Smooth muscle cell (in vitro differentiated cells): ENCODE data around the gene RFX2. TPM values are rescaled to one million over a fixed set of nuclear protein-coding genes. Genes with fewer than 3 reads are reported as not detected.
"Not testable (repeated sequence)": the region's sequence is repeated elsewhere in the genome, so short reads cannot be mapped to it uniquely, and the experiment has no call there.

ENCODE experiments used
- DNase-seq: peaks from one replicate; lab custom pipeline; 2025; ENCODE audit not compliant: unreplicated experiment; lab: John Stamatoyannopoulos, UW
- H2AFZ ChIP-seq: fragments of 200-600 bp; sonication (generic); 2 replicates; pipeline ENCODE4 v1.6.0; 2016; ENCODE audit warnings: antibody characterized with exemption, low read depth, mild to moderate bottlenecking
- H3F3A ChIP-seq: fragments of 200-600 bp; sonication (generic); 2 replicates; pipeline ENCODE4 v1.6.0; 2017; ENCODE audit warnings: antibody characterized with exemption, low read depth
- H3K27ac ChIP-seq: fragments of 200-600 bp; sonication (generic); 2 replicates; pipeline ENCODE4 v1.5.1; 2016; ENCODE audit warnings: low read depth, mild to moderate bottlenecking
- H3K27me3 ChIP-seq: fragments of 200-600 bp; sonication (generic); 2 replicates; pipeline ENCODE4 v1.6.1; 2016; ENCODE audit warnings: low read depth, mild to moderate bottlenecking
- H3K36me3 ChIP-seq: fragments of 200-600 bp; sonication (generic); 2 replicates; pipeline ENCODE4 v1.5.1; 2016; ENCODE audit warnings: low read depth
- H3K4me1 ChIP-seq: fragments of 200-600 bp; sonication (generic); 2 replicates; pipeline ENCODE4 v1.5.1; 2016; ENCODE audit warnings: low read depth
- H3K4me2 ChIP-seq: fragments of 200-600 bp; sonication (generic); 2 replicates; pipeline ENCODE4 v1.6.0; 2016; ENCODE audit warnings: mild to moderate bottlenecking
- H3K4me3 ChIP-seq: fragments of 200-600 bp; sonication (generic); 2 replicates; pipeline ENCODE4 v1.5.1; 2016; ENCODE audit warnings: mild to moderate bottlenecking
- H3K79me2 ChIP-seq: fragments of 200-600 bp; sonication (generic); 2 replicates; pipeline ENCODE4 v1.6.0; 2016; ENCODE audit warnings: low read depth, mild to moderate bottlenecking
- H3K9ac ChIP-seq: fragments of 200-600 bp; sonication (generic); 2 replicates; pipeline ENCODE4 v1.6.0; 2016; ENCODE audit warnings: low read depth
- H3K9me3 ChIP-seq: fragments of 200-600 bp; sonication (generic); replicated peaks from 2 replicates; pipeline ENCODE4 v1.5.1; 2016; ENCODE audit warnings: low read depth
- H4K20me1 ChIP-seq: fragments of 200-600 bp; sonication (generic); 2 replicates; pipeline ENCODE4 v1.6.0; 2016; ENCODE audit warnings: low read depth
- CTCF ChIP-seq: fragments of 200-600 bp; sonication (generic); IDR thresholded peaks from 2 replicates; pipeline ENCODE4 v1.5.1; 2017; ENCODE audit warnings: borderline replicate concordance, mild to moderate bottlenecking, antibody characterized with exemption; ENCODE audit not compliant: insufficient read depth, poor library complexity, severe bottlenecking
- WGBS: methylation state at CpG from one replicate; pipeline ENCODE4 v1.1.7; 2016; ENCODE audit warnings: low lambda C conversion rate; 5-methylcytosine and 5-hydroxymethylcytosine counted together
- polyA plus RNA-seq: library from polyadenylated mRNA; unstranded; fragments of >200 nt; fragmentation: Nextera tagmentation; extraction: Ambion mirVana; gene quantifications from 2 replicates; pipeline ENCODE4 v1.2.1, GENCODE V29; 2016
- total RNA-seq: library from RNA; depleted of rRNA; stranded (reverse); fragments of >200 nt; gene quantifications from 2 replicates; pipeline ENCODE4 v1.2.3, GENCODE V29; 2014

Gene RFX2
- total and polyA plus RNA-seq, 2 experiments from 2014 or later = 4.7 to 7.5 TPM

- no peak for DNase-seq
- Histone ChIP-seq H3K9ac (peak overlapping the region; percentile 20), H4K20me1 (no peaks in the 10 kb centered on the region), H2AFZ (no peak overlapping the region), H3K4me2 (peak overlapping the region; percentile 62), H3K9me3 (no peaks in the 10 kb centered on the region), H3K27me3 (no peaks in the 10 kb centered on the region), H3K36me3 (no peaks in the 10 kb centered on the region), H3K27ac (peak overlapping the region; percentile 41), H3F3A (no peaks in the 10 kb centered on the region), H3K4me3 (no peak overlapping the region), H3K4me1 (no peaks in the 10 kb centered on the region), H3K79me2 (no peaks in the 10 kb centered on the region)
- no peak for TF ChIP-seq CTCF
- WGBS = 87% methylated on average over 7 of the region's 7 CpGs
Measured at GRCh38 chr19:6076291-6076665, 34.0 kb downstream of the RFX2 start.

DNA sequence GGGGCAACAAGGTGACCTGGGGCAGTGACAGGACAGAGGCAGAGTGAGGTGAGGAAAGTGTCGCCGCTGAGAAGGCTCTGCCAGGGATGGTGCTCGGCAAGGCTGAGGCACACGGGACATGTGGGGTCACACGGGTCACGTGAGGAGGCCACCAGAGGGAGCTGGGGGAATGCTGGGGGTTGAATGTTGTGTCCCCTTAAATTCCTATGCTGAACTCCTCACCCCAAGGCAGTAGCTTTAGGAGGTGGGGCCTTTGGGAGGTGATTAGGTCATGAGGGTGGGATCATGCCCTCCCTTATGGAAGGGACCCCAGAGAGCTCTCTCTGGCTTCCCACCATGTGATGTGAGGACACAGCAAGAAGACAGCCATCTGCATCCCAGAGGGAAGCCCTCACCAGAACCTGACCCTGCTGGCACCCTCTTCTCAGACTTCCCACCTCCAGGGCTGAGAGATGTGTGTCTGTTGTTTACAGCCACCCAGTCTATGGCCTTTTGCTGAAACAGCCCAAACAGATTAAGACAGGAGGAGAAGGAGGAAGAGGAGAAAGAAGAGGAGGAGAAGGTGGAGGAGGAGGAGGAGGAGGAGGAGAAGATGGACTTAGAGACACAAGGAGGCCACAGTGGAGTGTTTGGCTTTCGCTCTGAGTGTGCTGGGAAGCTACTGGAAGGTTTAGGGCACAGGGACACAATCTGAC, 35.4 kb downstream of the RFX2 start:
- Histone ChIP-seq H4K20me1 (no peaks in the 10 kb centered on the region), H3K4me1 (no peaks in the 10 kb centered on the region), H3K4me3 (no peak overlapping the region), H3K9ac (no peak overlapping the region), H3F3A (no peaks in the 10 kb centered on the region), H3K27ac (no peak overlapping the region), H2AFZ (no peak overlapping the region), H3K79me2 (no peaks in the 10 kb centered on the region), H3K9me3 (no peaks in the 10 kb centered on the region), H3K36me3 (no peaks in the 10 kb centered on the region), H3K4me2 (no peak overlapping the region), H3K27me3 (no peaks in the 10 kb centered on the region)
- WGBS = 90% methylated on average over 7 of the region's 7 CpGs
- no peak for DNase-seq
- TF ChIP-seq CTCF = no peak

- no peak for TF ChIP-seq CTCF
- H2AFZ ChIP-seq = no peak overlapping the region
- no peak for DNase-seq
- H3K4me2 ChIP-seq = no peak overlapping the region
- H3K27ac ChIP-seq = no peak overlapping the region
- no peak overlapping the region for H3K9ac ChIP-seq
- H3K4me1 ChIP-seq = no peaks in the 10 kb centered on the region
- H4K20me1 ChIP-seq = no peaks in the 10 kb centered on the region
- WGBS = 89% methylated on average over 17 of the region's 17 CpGs
- no peaks in the 10 kb centered on the region for H3K9me3 ChIP-seq
- H3F3A ChIP-seq = no peaks in the 10 kb centered on the region
- H3K36me3 ChIP-seq = no peaks in the 10 kb centered on the region
- no peaks in the 10 kb centered on the region for H3K79me2 ChIP-seq
- H3K27me3 ChIP-seq = no peaks in the 10 kb centered on the region
- H3K4me3 ChIP-seq = no peak overlapping the region
Measured at GRCh38 chr19:6073858-6074708, 36.2 kb downstream of the RFX2 start.

DNA sequence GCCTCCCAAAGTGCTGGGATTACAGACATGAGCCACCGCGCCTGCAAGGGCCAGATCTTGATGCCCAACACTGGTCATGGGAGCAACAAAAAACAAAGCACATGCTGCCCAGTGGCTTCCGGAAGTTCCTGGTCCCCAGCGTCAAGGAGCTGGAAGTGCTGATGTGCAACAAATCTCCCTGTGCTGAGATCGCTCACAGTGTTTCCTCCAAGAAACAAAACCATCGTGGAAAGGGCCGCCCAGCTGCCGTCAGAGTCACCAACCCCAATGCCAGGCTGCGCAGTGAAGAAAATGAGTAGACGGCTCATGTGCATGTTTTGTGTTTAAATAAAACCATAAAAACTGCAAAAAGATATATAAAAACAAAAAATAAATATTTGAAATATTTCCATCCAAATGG, 37.1 kb downstream of the RFX2 start:
- WGBS = 91% methylated on average over 10 of the region's 10 CpGs
- not testable (repeated sequence) for H4K20me1 ChIP-seq, H3K4me1 ChIP-seq, H3K9ac ChIP-seq, H3K36me3 ChIP-seq, H3F3A ChIP-seq, H2AFZ ChIP-seq, H3K9me3 ChIP-seq, H3K27ac ChIP-seq, H3K79me2 ChIP-seq, DNase-seq, H3K27me3 ChIP-seq, H3K4me2 ChIP-seq, H3K4me3 ChIP-seq
